Heart left ventricle (tissue), 16 donors: Measurements from ENCODE around the gene NLRP6. TPM values are rescaled to one million over a fixed set of nuclear protein-coding genes. Genes with fewer than 3 reads are reported as not detected.

Experiments
- ATAC-seq, 4 donors: fragments of 200-7000 bp; cut with Tn5 transposase; one replicate each; pipeline ENCODE4 v1.9.1; 2020 to 2022; ENCODE audit warnings: moderate library complexity in 4 of 4, mild to moderate bottlenecking in 3 of 4, moderate number of reproducible peaks in 1 of 4
- DNase-seq, 5 donors: peaks; one replicate each; pipeline ENCODE4 v3.0.0-alpha.2; 2020
- H3K27ac ChIP-seq, 12 donors: fragments of 200-600 bp; sonication (generic) in 4 of 12; one replicate each; pipeline versions ENCODE4 v1.5.0 to v1.8.0; 2016 to 2022; ENCODE audit warnings: mild to moderate bottlenecking in 2 of 12
- H3K27me3 ChIP-seq, 9 donors: fragments of 200-600 bp; sonication (generic) in 2 of 9; one replicate each; pipeline versions ENCODE4 v1.5.1 to v1.8.0; 2016 to 2022; ENCODE audit warnings: mild to moderate bottlenecking in 3 of 9
- H3K36me3 ChIP-seq, 9 donors: fragments of 200-600 bp; sonication (generic) in 2 of 9; one replicate each; pipeline versions ENCODE4 v1.5.0 to v1.8.0; 2018 to 2022; ENCODE audit warnings: mild to moderate bottlenecking in 2 of 9
- H3K4me1 ChIP-seq, 12 donors: fragments of 200-600 bp; sonication (generic) in 4 of 12; one replicate each; pipeline versions ENCODE4 v1.5.0 to v1.8.0; 2016 to 2022; ENCODE audit warnings: mild to moderate bottlenecking in 3 of 12
- H3K4me3 ChIP-seq, 12 donors: fragments of 200-600 bp; sonication (generic) in 4 of 12; one replicate each; pipeline versions ENCODE4 v1.5.0 to v1.8.0; 2017 to 2022; ENCODE audit warnings: mild to moderate bottlenecking in 9 of 12, moderate library complexity in 4 of 12
- H3K9me3 ChIP-seq, 12 donors: fragments of 200-600 bp; sonication (generic) in 4 of 12; one replicate each; pipeline versions ENCODE4 v1.5.0 to v1.8.0; 2016 to 2022; ENCODE audit warnings: mild to moderate bottlenecking in 1 of 12
- POLR2A ChIP-seq, 2 donors: fragments of 450-650 bp; IDR thresholded peaks; one replicate each; pipeline ENCODE4 v1.6.1; 2017; ENCODE audit warnings: antibody characterized with exemption in 2 of 2, mild to moderate bottlenecking in 2 of 2, moderate library complexity in 2 of 2
- WGBS, 4 donors: extraction: QIAGEN DNeasy Blood & Tissue Kit in 2 of 4; methylation state at CpG; one replicate each; pipeline versions ENCODE4 v1.1.5 to v1.1.7; 2013 to 2018; 5-methylcytosine and 5-hydroxymethylcytosine counted together
- intact Hi-C, 10 donors: fragments of 100-400 bp; cut with DNase I; formaldehyde crosslinking; loops; one replicate each; pipeline versions ENCODE4 v1.11.1 to v1.14.2; 2022
- polyA plus RNA-seq, 2 donors: library from polyadenylated mRNA; stranded (reverse); fragments of 200-250 nt; gene quantifications; one replicate each; pipeline ENCODE4 v1.2.3, GENCODE V29; 2013
- total RNA-seq, 9 donors: library from RNA; depleted of rRNA in 2 of 9; stranded (reverse); fragments of >200 nt in 2 of 9; fragmentation: NEBNext Ultra II Directional in 3 of 9; extraction: Animal tissue kit (Norgen Biotek cat#: 25700) in 3 of 9; gene quantifications; one replicate each; pipeline versions ENCODE4 v1.1.0 to v1.2.4, GENCODE V29; 2016 to 2023
- TF ChIP-seq, protein P1 (sequence below), 12 donors: fragments of 200-600 bp; sonication (generic) in 4 of 12; IDR thresholded peaks; one replicate each; pipeline versions ENCODE4 v1.5.0 to v1.8.0; 2018 to 2022; ENCODE audit warnings: antibody characterized with exemption in 12 of 12, mild to moderate bottlenecking in 5 of 12
- donor health status: ischemic (EF 13 %, LVEDD 7.1; RV severe dilation, severe dysfunction).
- donor health status: healthy with polysubstance abuse.
- donor health status: DM: no; HTN: yes; CAD: no.
- donor health status: DM: no; HTN: no; CAD: no.
- donor health status: ischemic (EF 25% LVEDD 6.9; RV normal size, moderate dysfunction).
- donor health status: ischemic (EF 25% LVEDD 5.7; RV mildly dilated, moderate dysfunction).
- donor health status: healthy.
- donor health status: DM: yes; HTN: yes; CAD: no.
- donor health status: ischemic (EF 35%, LVEDD 5.7; RV mildly dilated, moderate dysfunction).
- donor health status: nonischemic (EF 11% LVEDD 7.7; RV severe dilation, severe dysfunction).
- donor health status: DM: yes; HTN: yes; CAD: no.
- donor health status: PGD.
- donor health status: ischemic (EF 29% LVEDD 5.4; RV normal size, mild dysfunction).
- donor health status: nonischemic (EF 23%, LVEDD 6.1; RV moderate dilation, normal function).

The NLRP6 gene
- total and polyA plus RNA-seq, 11 donors: 0.09 to 0.20 (median 0.14) TPM; not detected in 6

DNA sequence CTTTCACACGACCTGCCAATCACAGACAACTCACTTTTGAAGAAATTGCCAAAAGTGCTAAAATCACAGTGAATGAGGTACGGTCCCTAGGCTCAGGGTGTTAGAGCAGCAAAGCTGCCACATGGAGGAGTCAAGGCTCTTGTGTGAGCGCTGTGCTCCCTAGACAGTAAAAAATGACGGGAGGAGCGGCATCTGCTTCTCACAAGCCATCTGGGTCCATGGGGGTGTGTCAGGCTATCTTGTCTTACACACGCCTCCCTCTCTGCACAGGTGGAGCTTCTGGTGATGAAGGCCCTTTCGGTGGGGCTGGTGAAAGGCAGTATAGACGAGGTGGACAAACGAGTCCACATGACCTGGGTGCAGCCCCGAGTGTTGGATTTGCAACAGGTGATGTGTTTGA is 26.7 kb upstream of the NLRP6 start:
- Histone ChIP-seq H3K4me1 (no peaks in the 10 kb centered on the region), H3K27me3 (no peaks in the 10 kb centered on the region), H3K9me3 (no peaks in the 10 kb centered on the region), H3K27ac (no peak overlapping the region), H3K36me3 (peaks cover 5 to 72% (median 69%) of the 10 kb centered on the region in 9 donors), H3K4me3 (no peak overlapping the region)
- ATAC-seq (no peak), DNase-seq (no peak)
- 74 to 81% (median 78%) methylated on average over 10 of the region's 10 CpGs for WGBS, 4 donors
- TF ChIP-seq, protein P1, sequence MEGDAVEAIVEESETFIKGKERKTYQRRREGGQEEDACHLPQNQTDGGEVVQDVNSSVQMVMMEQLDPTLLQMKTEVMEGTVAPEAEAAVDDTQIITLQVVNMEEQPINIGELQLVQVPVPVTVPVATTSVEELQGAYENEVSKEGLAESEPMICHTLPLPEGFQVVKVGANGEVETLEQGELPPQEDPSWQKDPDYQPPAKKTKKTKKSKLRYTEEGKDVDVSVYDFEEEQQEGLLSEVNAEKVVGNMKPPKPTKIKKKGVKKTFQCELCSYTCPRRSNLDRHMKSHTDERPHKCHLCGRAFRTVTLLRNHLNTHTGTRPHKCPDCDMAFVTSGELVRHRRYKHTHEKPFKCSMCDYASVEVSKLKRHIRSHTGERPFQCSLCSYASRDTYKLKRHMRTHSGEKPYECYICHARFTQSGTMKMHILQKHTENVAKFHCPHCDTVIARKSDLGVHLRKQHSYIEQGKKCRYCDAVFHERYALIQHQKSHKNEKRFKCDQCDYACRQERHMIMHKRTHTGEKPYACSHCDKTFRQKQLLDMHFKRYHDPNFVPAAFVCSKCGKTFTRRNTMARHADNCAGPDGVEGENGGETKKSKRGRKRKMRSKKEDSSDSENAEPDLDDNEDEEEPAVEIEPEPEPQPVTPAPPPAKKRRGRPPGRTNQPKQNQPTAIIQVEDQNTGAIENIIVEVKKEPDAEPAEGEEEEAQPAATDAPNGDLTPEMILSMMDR (IDR thresholded peaks at IDR 0.05): no peak
- TF ChIP-seq POLR2A (IDR thresholded peaks at IDR 0.05): no peak
- intact Hi-C loops: loop anchor here in 3 of 10 donors (5.0 to 10.0 kb wide), 3 partner anchors 41 to 123 kb away; no protein-coding TSS in a partner anchor

DNA sequence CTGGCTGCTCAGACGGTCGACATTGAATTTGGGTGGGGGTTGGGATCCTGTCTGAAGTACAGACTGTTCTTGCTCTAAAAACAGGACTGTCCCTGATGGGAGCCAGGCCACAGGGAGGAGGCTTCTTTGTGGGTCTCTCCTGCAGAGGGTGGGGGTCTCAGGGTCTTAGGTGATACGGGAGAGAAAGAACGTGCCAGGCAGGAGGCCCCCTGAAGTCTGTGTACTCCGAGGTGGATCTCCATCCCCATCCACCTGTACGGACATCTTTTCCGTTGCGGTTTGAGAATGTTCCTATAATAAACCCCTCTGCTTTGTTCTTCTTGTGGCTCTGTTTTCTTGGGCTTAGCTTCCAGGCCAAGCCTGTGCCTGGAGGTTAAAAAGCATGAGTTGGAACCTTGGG is 25.5 kb upstream of the NLRP6 start:
- no peak for TF ChIP-seq POLR2A (IDR thresholded peaks at IDR 0.05)
- TF ChIP-seq, protein P1 (IDR thresholded peaks at IDR 0.05): no peak
- H3K27me3 ChIP-seq: no peaks in the 10 kb centered on the region
- no peaks in the 10 kb centered on the region for H3K9me3 ChIP-seq
- ATAC-seq: no peak
- no peak for DNase-seq
- H3K36me3 ChIP-seq: peaks cover 5 to 61% (median 58%) of the 10 kb centered on the region in 9 donors
- intact Hi-C loops: loop anchor here in 4 of 10 donors (2.0 to 10.0 kb wide), 4 partner anchors 40 to 122 kb away; partner anchors contain the start of gene IFITM5 (in 1 of the 4)
- 75 to 89% (median 85%) methylated on average over 8 of the region's 8 CpGs for WGBS, 4 donors
- H3K27ac ChIP-seq: no peak overlapping the region
- H3K4me3 ChIP-seq: no peak overlapping the region
- H3K4me1 ChIP-seq: no peaks in the 10 kb centered on the region

DNA sequence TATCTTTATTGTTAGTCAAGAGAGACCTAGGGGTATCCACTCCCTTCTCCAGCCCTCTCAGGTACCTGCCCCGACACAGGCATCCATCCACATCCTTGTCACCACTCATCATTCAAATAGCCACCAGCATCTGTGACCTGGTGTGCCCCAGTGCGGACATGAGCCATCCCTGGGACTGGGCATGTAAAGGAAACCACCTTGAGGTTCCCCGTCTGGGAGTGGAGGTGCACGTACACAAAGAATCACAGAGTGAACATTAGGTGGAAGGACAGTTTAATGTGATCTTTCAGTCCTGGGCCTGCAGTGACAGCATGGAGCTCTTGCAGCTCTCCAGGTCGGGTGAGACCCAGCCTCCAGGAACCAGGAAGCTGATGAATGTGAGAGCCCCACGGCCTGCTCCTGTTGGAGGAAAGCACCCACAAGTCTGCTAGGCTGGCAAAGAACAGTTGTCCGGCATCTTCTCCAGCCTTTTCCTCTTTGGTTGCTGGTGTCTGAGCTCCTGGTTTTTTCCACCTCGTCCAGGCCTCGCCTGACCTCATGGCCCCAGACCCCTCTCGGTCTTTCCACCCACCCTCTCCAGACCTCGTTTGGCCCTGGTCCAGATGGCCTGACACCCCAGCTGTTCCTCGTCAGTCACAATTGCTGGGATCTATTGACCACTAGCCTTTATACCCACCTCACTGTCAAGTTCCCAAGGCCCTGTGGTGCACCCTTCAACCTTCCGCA is 24.9 kb upstream of the NLRP6 start:
- intact Hi-C loops: loop anchor here in 4 of 10 donors (2.0 to 10.0 kb wide), 4 partner anchors 39 to 121 kb away; partner anchors contain the start of gene IFITM5 (in 1 of the 4)
- ATAC-seq: peak in 1 of 4 donors; percentile 10

GRCh38 chr11:253886-254270 is 24.3 kb upstream of the NLRP6 start:
- 81 to 90% (median 83%) methylated on average over 5 of the region's 5 CpGs for WGBS, 4 donors
- no peak for TF ChIP-seq POLR2A (IDR thresholded peaks at IDR 0.05)
- Histone ChIP-seq H3K36me3 (peaks cover 0 to 49% (median 46%) of the 10 kb centered on the region in 9 donors), H3K27ac (no peak overlapping the region), H3K27me3 (peaks cover 0 to 6% (median 0%) of the 10 kb centered on the region in 9 donors), H3K9me3 (no peaks in the 10 kb centered on the region), H3K4me3 (no peak overlapping the region), H3K4me1 (no peaks in the 10 kb centered on the region)
- no peak for DNase-seq
- intact Hi-C loops: loop anchor here in 4 of 10 donors (2.0 to 10.0 kb wide), 4 partner anchors 38 to 121 kb away; partner anchors contain the start of gene IFITM5 (in 1 of the 4)
- peak in 1 of 4 donors; percentile 28 for ATAC-seq

More for the DNA sequence above, 24.9 kb upstream of the NLRP6 start:
- TF ChIP-seq POLR2A (IDR thresholded peaks at IDR 0.05): no peak
- TF ChIP-seq, protein P1 (IDR thresholded peaks at IDR 0.05): no peak
- DNase-seq: no peak
- 69 to 78% (median 72%) methylated on average over 12 to 13 of the region's 13 CpGs for WGBS, 4 donors
- H3K9me3 ChIP-seq: no peaks in the 10 kb centered on the region
- peaks cover 2 to 55% (median 52%) of the 10 kb centered on the region in 9 donors for H3K36me3 ChIP-seq
- H3K27ac ChIP-seq: no peak overlapping the region
- H3K4me1 ChIP-seq: no peaks in the 10 kb centered on the region
- H3K4me3 ChIP-seq: no peak overlapping the region
- peaks cover 0 to under 1% (median 0%) of the 10 kb centered on the region in 9 donors for H3K27me3 ChIP-seq
